Measurements from ENCODE around the gene CTNNA3.

The CTNNA3 gene

GRCh38 chr10:66983475-66983818 lies 712.5 kb downstream of the CTNNA3 start:
- no peak for TF ChIP-seq CTCF (IDR thresholded peaks at IDR 0.05; ENCODE audit: insufficient read depth, low read depth, low read length, missing control alignments)
- DNase-seq (ENCODE audit: low read depth), result no peak

GRCh38 chr10:66982792-66983474 lies 713.1 kb downstream of the CTNNA3 start:
- no peak overlapping the region for H3K4me3 ChIP-seq (ENCODE audit: low read length)
- DNase-seq (ENCODE audit: low read depth), result no peak

More at GRCh38 chr10:66983475-66983818, 712.5 kb downstream of the CTNNA3 start:
- no peak overlapping the region for H3K4me3 ChIP-seq (ENCODE audit: low read length)

GRCh38 chr10:66982053-66982420 lies 714.0 kb downstream of the CTNNA3 start:
- DNase-seq (ENCODE audit: low read depth), result no peak
- no peak overlapping the region for H3K4me3 ChIP-seq (ENCODE audit: low read length)

More at GRCh38 chr10:66982792-66983474, 713.1 kb downstream of the CTNNA3 start:
- no peak for TF ChIP-seq CTCF (IDR thresholded peaks at IDR 0.05; ENCODE audit: insufficient read depth, low read depth, low read length, missing control alignments)

GRCh38 chr10:66981361-66982052 lies 714.5 kb downstream of the CTNNA3 start:
- TF ChIP-seq CTCF (IDR thresholded peaks at IDR 0.05; ENCODE audit: insufficient read depth, low read depth, low read length, missing control alignments), result no peak
- DNase-seq (ENCODE audit: low read depth), result no peak
- H3K4me3 ChIP-seq (ENCODE audit: low read length), result no peak overlapping the region

More at GRCh38 chr10:66982053-66982420, 714.0 kb downstream of the CTNNA3 start:
- no peak for TF ChIP-seq CTCF (IDR thresholded peaks at IDR 0.05; ENCODE audit: insufficient read depth, low read depth, low read length, missing control alignments)

- no peak for TF ChIP-seq CTCF (IDR thresholded peaks at IDR 0.05; ENCODE audit: insufficient read depth, low read depth, low read length, missing control alignments)
- DNase-seq (ENCODE audit: low read depth), result no peak
- H3K4me3 ChIP-seq (ENCODE audit: low read length), result no peak overlapping the region
Observed at GRCh38 chr10:66980246-66980815, 715.7 kb downstream of the CTNNA3 start.

GRCh38 chr10:66964946-66965345 lies 731.0 kb downstream of the CTNNA3 start:
- no peak overlapping the region for H3K4me3 ChIP-seq (ENCODE audit: low read length)
- no peak for DNase-seq (ENCODE audit: low read depth)
- no peak for TF ChIP-seq CTCF (IDR thresholded peaks at IDR 0.05; ENCODE audit: insufficient read depth, low read depth, low read length, missing control alignments)

Measured in epithelial cell of esophagus (primary cell).